Mesendoderm (in vitro differentiated cells): ENCODE results near the gene TADA3.

Experiments
- DNase-seq: peaks from one replicate; pipeline ENCODE4 v3.0.0; 2013
- H2AK5ac ChIP-seq: 2 replicates; pipeline ENCODE4 v1.6.1; 2013; ENCODE audit warnings: low read length, inconsistent platforms
- H2BK120ac ChIP-seq: 2 replicates; pipeline ENCODE4 v1.6.1; 2013; ENCODE audit warnings: low read depth, mild to moderate bottlenecking, low read length, moderate library complexity, mixed read lengths
- H2BK15ac ChIP-seq: replicated peaks from 2 replicates; pipeline ENCODE4 v1.6.1; 2013; ENCODE audit warnings: low read depth, mild to moderate bottlenecking, moderate library complexity
- H2BK5ac ChIP-seq: 2 replicates; pipeline ENCODE4 v1.6.1; 2013; ENCODE audit warnings: low read length, inconsistent platforms
- H3K18ac ChIP-seq: 2 replicates; pipeline ENCODE4 v1.6.1; 2013; ENCODE audit warnings: mild to moderate bottlenecking, low read length, mixed read lengths
- H3K23ac ChIP-seq: one replicate; pipeline ENCODE4 v1.6.1; 2013; ENCODE audit warnings: low read length
- H3K27ac ChIP-seq: 2 replicates; pipeline ENCODE4 v1.5.1; 2013; ENCODE audit warnings: low read depth, mild to moderate bottlenecking, inconsistent platforms, low read length, moderate library complexity
- H3K27me3 ChIP-seq: 2 replicates; pipeline ENCODE4 v1.6.1; 2013; ENCODE audit warnings: low read length, control low read depth, mild to moderate bottlenecking, inconsistent platforms; ENCODE audit not compliant: insufficient read depth, poor library complexity
- H3K36me3 ChIP-seq: 2 replicates; pipeline ENCODE4 v1.6.1; 2013; ENCODE audit warnings: low read length, inconsistent platforms; ENCODE audit not compliant: control insufficient read depth, insufficient read depth
- H3K4ac ChIP-seq: one replicate; pipeline ENCODE4 v1.6.1; 2013; ENCODE audit warnings: low read depth, mild to moderate bottlenecking, low read length, moderate library complexity
- H3K4me1 ChIP-seq: 2 replicates; pipeline ENCODE4 v1.6.1; 2013; ENCODE audit warnings: low read depth, low read length, inconsistent platforms; ENCODE audit not compliant: control insufficient read depth
- H3K4me2 ChIP-seq: 2 replicates; pipeline ENCODE4 v1.6.1; 2013; ENCODE audit warnings: low read length
- H3K4me3 ChIP-seq: 2 replicates; pipeline ENCODE4 v1.5.1; 2013; ENCODE audit warnings: mild to moderate bottlenecking, low read length
- H3K56ac ChIP-seq: one replicate; pipeline ENCODE4 v1.6.1; 2013; ENCODE audit warnings: low read length
- H3K79me1 ChIP-seq: 2 replicates; pipeline ENCODE4 v1.6.1; 2013; ENCODE audit warnings: low read length, inconsistent platforms
- H3K79me2 ChIP-seq: 2 replicates; pipeline ENCODE4 v1.6.1; 2013; ENCODE audit warnings: mild to moderate bottlenecking, low read length; ENCODE audit not compliant: control insufficient read depth, insufficient read depth
- H3K9ac ChIP-seq: 2 replicates; pipeline ENCODE4 v1.6.1; 2013; ENCODE audit warnings: low read length, inconsistent platforms
- H4K5ac ChIP-seq: one replicate; pipeline ENCODE4 v1.6.1; 2013; ENCODE audit warnings: low read length
- H4K8ac ChIP-seq: one replicate; pipeline ENCODE4 v1.6.1; 2013; ENCODE audit warnings: low read depth, mild to moderate bottlenecking, control low read depth, low read length, moderate library complexity
- WGBS: extraction: QIAGEN DNeasy Blood & Tissue Kit; methylation state at CpG from one replicate; pipeline ENCODE4 v1.1.7; 2013; ENCODE audit warnings: low lambda C conversion rate, missing lambda C conversion rate; ENCODE audit not compliant: insufficient coverage; ENCODE audit errors: extremely low coverage; 5-methylcytosine and 5-hydroxymethylcytosine counted together

The TADA3 gene

DNA sequence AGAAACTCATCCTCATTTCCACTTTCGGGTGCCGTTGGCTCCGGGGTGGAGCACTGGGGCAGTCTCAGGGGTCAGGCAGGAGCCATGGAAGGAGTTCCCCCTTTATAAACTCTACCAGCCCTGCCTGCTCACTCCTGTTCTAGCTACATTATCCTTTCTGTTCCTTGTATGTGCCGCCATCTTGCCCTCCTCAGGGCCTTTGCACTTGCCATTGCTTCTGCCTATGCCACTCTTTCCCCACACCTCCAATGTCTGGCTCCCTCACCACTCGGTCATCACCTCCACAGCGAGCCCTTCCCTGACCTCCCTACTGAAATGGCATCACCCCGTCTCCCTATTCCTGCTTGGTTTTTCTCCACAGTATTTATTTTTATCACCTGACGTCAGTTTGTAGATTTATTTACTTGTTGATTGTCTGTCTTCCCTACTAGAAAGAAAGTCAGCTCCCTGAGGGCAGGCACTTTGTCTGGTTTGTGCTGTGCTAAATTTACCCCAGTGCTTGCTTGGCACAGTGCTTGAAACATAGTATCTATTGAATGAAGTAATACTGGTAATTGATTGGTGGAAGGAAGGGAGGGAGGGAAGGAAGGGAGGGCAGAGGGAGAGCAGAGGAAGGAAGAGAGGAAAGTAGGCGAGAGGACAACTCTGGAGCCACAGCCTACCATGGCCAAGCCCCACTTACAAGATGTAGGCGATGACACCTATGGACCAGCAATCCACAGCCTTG lies 31.3 kb downstream of the TADA3 start:
- no peaks in the 10 kb centered on the region for H3K4me1 ChIP-seq
- no peak overlapping the region for H3K9ac ChIP-seq
- no peak overlapping the region for H3K23ac ChIP-seq
- no peak overlapping the region for H2AK5ac ChIP-seq
- no peaks in the 10 kb centered on the region for H3K79me1 ChIP-seq
- no peak overlapping the region for H4K5ac ChIP-seq
- H3K36me3 ChIP-seq: peaks cover 2% of the 10 kb centered on the region
- H3K18ac ChIP-seq: no peak overlapping the region
- WGBS: no CpG with 5 or more reads among the region's 10 CpGs
- H2BK15ac ChIP-seq: no peak overlapping the region
- H3K4ac ChIP-seq: no peak overlapping the region
- no peaks in the 10 kb centered on the region for H3K79me2 ChIP-seq
- H3K27ac ChIP-seq: no peak overlapping the region
- no peaks in the 10 kb centered on the region for H3K27me3 ChIP-seq
- no peak overlapping the region for H4K8ac ChIP-seq
- no peak overlapping the region for H3K56ac ChIP-seq
- DNase-seq: no peak
- H2BK5ac ChIP-seq: no peak overlapping the region
- no peak overlapping the region for H2BK120ac ChIP-seq
- no peak overlapping the region for H3K4me3 ChIP-seq
- H3K4me2 ChIP-seq: no peak overlapping the region

DNA sequence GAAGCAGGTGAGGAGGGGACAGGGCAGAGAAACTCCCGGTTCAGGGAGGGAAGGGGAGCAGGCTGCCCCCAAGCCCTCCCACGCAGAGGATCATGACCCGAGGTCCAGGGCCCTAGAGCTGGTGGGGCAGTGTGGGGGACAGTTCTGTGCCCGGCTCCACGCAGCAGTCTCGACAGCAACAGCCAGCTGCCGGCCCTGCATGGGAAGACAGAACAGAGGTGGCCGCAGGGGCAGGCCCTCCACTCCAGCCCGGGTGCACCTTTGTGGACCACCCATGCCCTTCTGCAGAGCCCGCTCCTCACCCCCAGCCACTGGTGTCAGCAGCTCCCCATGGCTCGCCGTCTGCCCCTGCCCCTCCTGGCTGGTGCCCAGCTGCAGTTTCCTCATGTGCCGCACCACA lies 34.8 kb downstream of the TADA3 start:
- H2BK120ac ChIP-seq: no peak overlapping the region
- no peak overlapping the region for H2AK5ac ChIP-seq
- WGBS: no CpG with 5 or more reads among the region's 13 CpGs
- no peaks in the 10 kb centered on the region for H3K4me1 ChIP-seq
- H3K18ac ChIP-seq: no peak overlapping the region
- no peak overlapping the region for H2BK5ac ChIP-seq
- H4K5ac ChIP-seq: no peak overlapping the region
- no peak overlapping the region for H3K23ac ChIP-seq
- H3K36me3 ChIP-seq: peaks cover 3% of the 10 kb centered on the region
- no peak overlapping the region for H3K27ac ChIP-seq
- H3K9ac ChIP-seq: no peak overlapping the region
- H2BK15ac ChIP-seq: no peak overlapping the region
- no peak for DNase-seq
- H3K4me2 ChIP-seq: no peak overlapping the region
- H3K4me3 ChIP-seq: no peak overlapping the region
- H3K79me1 ChIP-seq: no peaks in the 10 kb centered on the region
- no peaks in the 10 kb centered on the region for H3K79me2 ChIP-seq
- no peak overlapping the region for H3K4ac ChIP-seq
- H4K8ac ChIP-seq: no peak overlapping the region
- no peaks in the 10 kb centered on the region for H3K27me3 ChIP-seq
- H3K56ac ChIP-seq: no peak overlapping the region

- no peak overlapping the region for H3K56ac ChIP-seq
- H3K27ac ChIP-seq: no peak overlapping the region
- peaks cover 2% of the 10 kb centered on the region for H3K79me2 ChIP-seq
- no peak overlapping the region for H3K4ac ChIP-seq
- no peak overlapping the region for H2BK120ac ChIP-seq
- H3K4me3 ChIP-seq: no peak overlapping the region
- no peak for DNase-seq
- no peaks in the 10 kb centered on the region for H3K27me3 ChIP-seq
- H3K4me1 ChIP-seq: peaks cover 4% of the 10 kb centered on the region
- no peak overlapping the region for H4K5ac ChIP-seq
- H3K18ac ChIP-seq: no peak overlapping the region
- no peak overlapping the region for H2BK5ac ChIP-seq
- no peak overlapping the region for H4K8ac ChIP-seq
- no peak overlapping the region for H3K9ac ChIP-seq
- no peak overlapping the region for H3K23ac ChIP-seq
- H3K4me2 ChIP-seq: no peak overlapping the region
- H2BK15ac ChIP-seq: no peak overlapping the region
- WGBS: no CpG with 5 or more reads among the region's 8 CpGs
- no peak overlapping the region for H2AK5ac ChIP-seq
- peaks cover 6% of the 10 kb centered on the region for H3K79me1 ChIP-seq
- H3K36me3 ChIP-seq: peaks cover 3% of the 10 kb centered on the region
Observed at GRCh38 chr3:9754678-9755077, 37.6 kb downstream of the TADA3 start.

DNA sequence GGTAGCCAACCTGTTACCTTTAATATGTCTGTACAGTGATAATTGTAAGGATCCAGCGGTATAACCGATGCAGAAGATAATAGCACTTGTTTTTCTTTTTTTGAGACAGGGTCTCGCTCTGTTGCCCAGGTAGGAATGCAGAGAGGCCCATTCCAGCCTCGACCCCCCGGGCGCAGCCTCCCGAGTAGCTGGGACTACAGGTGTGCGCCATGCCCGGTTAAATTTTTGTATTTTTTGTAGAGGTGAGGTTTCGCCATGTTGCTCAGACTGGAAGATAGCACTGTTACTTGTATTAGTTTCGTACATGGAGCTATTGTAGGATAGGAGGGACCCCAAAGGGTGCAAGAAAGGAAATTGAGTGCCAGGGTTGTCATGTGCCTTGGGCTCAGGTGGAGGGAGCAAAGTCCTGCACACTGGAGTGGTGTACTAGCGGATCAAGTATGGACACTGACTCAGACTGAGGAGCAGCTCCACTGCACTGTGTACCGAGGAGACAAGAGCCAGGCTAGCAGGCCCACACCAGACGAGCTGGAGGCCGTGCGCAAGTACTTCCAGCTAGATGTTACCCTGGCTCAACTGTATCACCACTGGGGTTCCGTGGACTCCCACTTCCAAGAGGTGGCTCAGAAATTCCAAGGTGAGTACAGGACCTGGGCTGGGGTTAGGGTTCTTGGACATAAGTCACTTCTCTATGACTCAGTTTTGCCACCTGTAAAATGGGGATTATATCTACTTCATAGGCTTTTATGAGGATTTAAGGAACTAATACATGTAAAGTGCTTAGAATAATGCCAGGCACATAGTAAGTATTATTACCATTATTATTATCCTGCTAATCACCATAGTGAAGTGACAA lies 41.5 kb downstream of the TADA3 start:
- Histone ChIP-seq H3K18ac (no peak overlapping the region), H3K79me2 (peaks cover 2% of the 10 kb centered on the region), H4K5ac (no peak overlapping the region), H2BK5ac (no peak overlapping the region), H3K4ac (peak overlapping the region; percentile 8), H4K8ac (no peak overlapping the region), H2BK120ac (no peak overlapping the region), H3K27ac (no peak overlapping the region), H3K4me2 (peak overlapping the region; percentile 90), H3K27me3 (no peaks in the 10 kb centered on the region), H3K79me1 (peaks cover 6% of the 10 kb centered on the region), H2AK5ac (peak overlapping the region; percentile 46), H3K56ac (peak overlapping the region; percentile 97), H2BK15ac (no peak overlapping the region), H3K9ac (peak overlapping the region; percentile 79), H3K23ac (no peak overlapping the region), H3K4me3 (peak overlapping the region; percentile 81), H3K36me3 (peaks cover 7% of the 10 kb centered on the region), H3K4me1 (peaks cover 4% of the 10 kb centered on the region)
- no CpG with 5 or more reads among the region's 17 CpGs for WGBS
- no peak for DNase-seq

GRCh38 chr3:9749645-9750555 lies 42.4 kb downstream of the TADA3 start, which contains the start of gene OGG1:
TSS of gene OGG1 (plus strand) at chr3:9749952. CDS start at chr3:9750287, 335 bp downstream.
- Histone ChIP-seq H3K56ac (peak within 1 kb of the TSS; percentile 97), H4K5ac (no peak within 1 kb of the TSS), H3K4me1 (peaks cover 4% of the 10 kb centered on the region), H3K18ac (no peak within 1 kb of the TSS), H3K23ac (peak within 1 kb of the TSS; percentile 74), H4K8ac (peak within 1 kb of the TSS; percentile 67), H2AK5ac (no peak within 1 kb of the TSS), H2BK15ac (no peak within 1 kb of the TSS), H3K4me2 (peak within 1 kb of the TSS; percentile 90), H3K4me3 (peak within 1 kb of the TSS; percentile 81), H3K36me3 (peaks cover 14% of the 10 kb centered on the region), H3K27me3 (no peaks in the 10 kb centered on the region), H3K79me2 (peaks cover 2% of the 10 kb centered on the region), H3K9ac (peak within 1 kb of the TSS; percentile 92), H3K79me1 (peaks cover 6% of the 10 kb centered on the region), H3K4ac (peak within 1 kb of the TSS; percentile 73), H3K27ac (peak within 1 kb of the TSS; percentile 90), H2BK5ac (peak within 1 kb of the TSS; percentile 95), H2BK120ac (no peak within 1 kb of the TSS)
- no CpG with 5 or more reads among the region's 60 CpGs for whole genome bisulfite sequencing
- peak; percentile 99 for DNase-seq
